HepG2 (cell line): ENCODE data around the gene ZNF771. TPM values are rescaled to one million over a fixed set of nuclear protein-coding genes. Genes with fewer than 3 reads are reported as not detected.

Experiments used
- ATF7-NPFF ChIP-seq: sonication (generic); formaldehyde crosslinking; IDR thresholded peaks from 2 replicates; pipeline ENCODE4 v1.8.1; 2023; ENCODE audit warnings: mild to moderate bottlenecking, low read depth, missing genetic modification reagents, moderate library complexity
- CEBPZ ChIP-seq: IDR thresholded peaks from 2 replicates; pipeline ENCODE4 v1.6.1; 2012; ENCODE audit warnings: low read length, improper control_type of control experiment
- CHD2 ChIP-seq: IDR thresholded peaks from 2 replicates; pipeline ENCODE4 v1.6.1; 2011; ENCODE audit warnings: low read depth, low read length, improper control_type of control experiment
- EHMT2 ChIP-seq: fragments of 200-600 bp; sonication (generic); IDR thresholded peaks from 2 replicates; pipeline ENCODE4 v1.7.0; 2017; ENCODE audit warnings: antibody characterized with exemption, low read depth, low read length, borderline replicate concordance
- HNF4G ChIP-seq, 2 experiments: sonication (generic) in 1 of 2; formaldehyde crosslinking in 1 of 2; IDR thresholded peaks; 2 replicates each; pipeline versions ENCODE4 v1.4.0 to v1.6.1; 2011 to 2020; ENCODE audit warnings: borderline replicate concordance in 2 of 2, low read depth in 2 of 2, mild to moderate bottlenecking in 2 of 2, low read length in 1 of 2, missing genetic modification reagents in 1 of 2, moderate library complexity in 1 of 2
- HNRNPUL1 ChIP-seq: fragments of 200-400 bp; formaldehyde crosslinking; IDR thresholded peaks from 2 replicates; pipeline ENCODE4 v1.6.1; 2017; ENCODE audit warnings: low read depth, mild to moderate bottlenecking, low read length, moderate library complexity
- IRF1 ChIP-seq: sonication (generic); formaldehyde crosslinking; IDR thresholded peaks from 2 replicates; pipeline ENCODE4 v1.4.0; 2020; ENCODE audit warnings: low read depth, mild to moderate bottlenecking, missing genetic modification reagents
- KDM1A ChIP-seq: IDR thresholded peaks from 2 replicates; pipeline ENCODE4 v1.6.1; 2016; ENCODE audit warnings: missing compliant biosample characterization
- KDM2A ChIP-seq: sonication (generic); formaldehyde crosslinking; IDR thresholded peaks from 2 replicates; pipeline ENCODE4 v1.4.0; 2020; ENCODE audit warnings: low read depth, missing genetic modification reagents, borderline replicate concordance
- SAP130 ChIP-seq: IDR thresholded peaks from 2 replicates; pipeline ENCODE4 v1.6.1; 2016; ENCODE audit warnings: low read depth
- SMC3 ChIP-seq: IDR thresholded peaks from 2 replicates; pipeline ENCODE4 v1.6.1; 2011; ENCODE audit warnings: low read length, improper control_type of control experiment
- SRY ChIP-seq: sonication (generic); formaldehyde crosslinking; IDR thresholded peaks from 2 replicates; pipeline ENCODE4 v1.8.0; 2022; ENCODE audit warnings: mild to moderate bottlenecking, missing genetic modification reagents
- SUZ12 ChIP-seq: fragments of 150-350 bp; IDR thresholded peaks from 2 replicates; pipeline ENCODE4 v1.6.1; 2014; ENCODE audit warnings: low read depth, low read length
- YEATS4 ChIP-seq: sonication (generic); formaldehyde crosslinking; IDR thresholded peaks from 2 replicates; pipeline ENCODE4 v1.4.0; 2020; ENCODE audit warnings: missing genetic modification reagents, borderline replicate concordance
- ZBTB14 ChIP-seq: sonication (generic); formaldehyde crosslinking; IDR thresholded peaks from 2 replicates; pipeline ENCODE4 v1.4.0; 2020; ENCODE audit warnings: missing genetic modification reagents
- ZNF205 ChIP-seq: IDR thresholded peaks from 2 replicates; pipeline ENCODE4 v1.6.1; 2018; ENCODE audit warnings: missing biosample characterization, missing genetic modification reagents
- ZNF557 ChIP-seq: sonication (generic); formaldehyde crosslinking; IDR thresholded peaks from 2 replicates; pipeline ENCODE4 v1.4.0; 2020; ENCODE audit warnings: missing genetic modification reagents
- ZNF746 ChIP-seq: sonication (generic); formaldehyde crosslinking; IDR thresholded peaks from 2 replicates; pipeline ENCODE4 v1.8.0; 2022; ENCODE audit warnings: mild to moderate bottlenecking, missing genetic modification reagents
- ZNF800 ChIP-seq: sonication (generic); formaldehyde crosslinking; IDR thresholded peaks from 2 replicates; pipeline ENCODE4 v1.4.0; 2020; ENCODE audit warnings: missing genetic modification reagents
- polyA plus RNA-seq, 8 experiments: library from polyadenylated mRNA; depleted of rRNA in 3 of 8; stranded (reverse) in 7 of 8; unstranded in 1 of 8; fragments of >200 nt; fragmentation: Illumina TruSeq in 4 of 8; extraction: Trizol in 4 of 8; gene quantifications; 2 replicates each; pipeline versions ENCODE4 v1.2.1 to v1.2.3, GENCODE V29; 2011 to 2016; ENCODE audit warnings: low read depth in 4 of 8, missing spikeins in 1 of 8, mixed read lengths in 1 of 8; ENCODE audit not compliant: insufficient read depth in 1 of 8
- total RNA-seq, 5 experiments: library from RNA; depleted of rRNA; stranded (reverse); fragments of >200 nt; fragmentation: Illumina TruSeq; extraction: Trizol; gene quantifications; 2 replicates each; pipeline ENCODE4 v1.2.3, GENCODE V29; 2016; ENCODE audit warnings: low read depth in 1 of 5
- TF ChIP-seq, protein P1 (sequence below): sonication (generic); formaldehyde crosslinking; IDR thresholded peaks from 2 replicates; pipeline ENCODE4 v1.9.0; 2021; ENCODE audit warnings: missing genetic modification reagents, mild to moderate bottlenecking, borderline replicate concordance

ZNF771 gene
- total and polyA plus RNA-seq, 2 of the 13 experiments (the other 11 are each of a cell fraction or from before 2014, with no cell fraction given), result 5.0 to 11.8 TPM

- TF ChIP-seq ZBTB14 (CRISPR knock-in tag), result no peak
- TF ChIP-seq YEATS4, result no peak; the same call in 1 of the 2 replicates
- TF ChIP-seq, protein P1, sequence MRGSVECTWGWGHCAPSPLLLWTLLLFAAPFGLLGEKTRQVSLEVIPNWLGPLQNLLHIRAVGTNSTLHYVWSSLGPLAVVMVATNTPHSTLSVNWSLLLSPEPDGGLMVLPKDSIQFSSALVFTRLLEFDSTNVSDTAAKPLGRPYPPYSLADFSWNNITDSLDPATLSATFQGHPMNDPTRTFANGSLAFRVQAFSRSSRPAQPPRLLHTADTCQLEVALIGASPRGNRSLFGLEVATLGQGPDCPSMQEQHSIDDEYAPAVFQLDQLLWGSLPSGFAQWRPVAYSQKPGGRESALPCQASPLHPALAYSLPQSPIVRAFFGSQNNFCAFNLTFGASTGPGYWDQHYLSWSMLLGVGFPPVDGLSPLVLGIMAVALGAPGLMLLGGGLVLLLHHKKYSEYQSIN (CRISPR knock-in tag), result no peak
- TF ChIP-seq HNF4G (IDR thresholded peaks at IDR 0.05; ENCODE audit: borderline replicate concordance, low read depth, low read length), result no peak
- TF ChIP-seq HNF4G (CRISPR knock-in tag; IDR thresholded peaks at IDR 0.05; ENCODE audit: borderline replicate concordance, low read depth), result no peak
- no peak for TF ChIP-seq CEBPZ
- TF ChIP-seq KDM2A (CRISPR knock-in tag), result peak; percentile 84
- TF ChIP-seq ZNF746, result peak; percentile 79
- no peak; the same call in 1 of the 2 replicates for TF ChIP-seq ZNF205 (CRISPR knock-in tag)
- no peak for TF ChIP-seq ZNF800 (CRISPR knock-in tag)
- no peak for TF ChIP-seq HNRNPUL1
- TF ChIP-seq CHD2, result peak; percentile 66; the same call in 1 of the 2 replicates
- TF ChIP-seq SUZ12, result no peak
- TF ChIP-seq EHMT2, result peak; percentile 74; the same call in 1 of the 2 replicates
- peak; percentile 51; the same call in 1 of the 2 replicates for TF ChIP-seq ATF7-NPFF (CRISPR knock-in tag)
- TF ChIP-seq SRY (CRISPR knock-in tag), result peak; percentile 17; the same call in 1 of the 2 replicates
- no peak for TF ChIP-seq KDM1A
- TF ChIP-seq ZNF557, result no peak
- no peak for TF ChIP-seq SMC3
- peak; percentile 88 for TF ChIP-seq SAP130 (CRISPR knock-in tag)
- TF ChIP-seq IRF1 (CRISPR knock-in tag), result no peak
Observed at GRCh38 chr16:30445408-30446202, 38.2 kb downstream of the ZNF771 start, which contains the start of gene SEPHS2 (continued).
